Measurements from ENCODE around the gene LRRN2.
A peak's percentile ranks its signal among the peaks of the same experiment; 100 is the strongest.
"Not testable (repeated sequence)": the region's sequence is repeated elsewhere in the genome, so short reads cannot be mapped to it uniquely, and the experiment has no call there.

LRRN2 gene

GRCh38 chr1:204711947-204712701 is 26.6 kb upstream of the LRRN2 start:
- DNase-seq: no peak

GRCh38 chr1:204711103-204711946 is 25.8 kb upstream of the LRRN2 start:
- no peak for DNase-seq

GRCh38 chr1:204709960-204710912 is 24.7 kb upstream of the LRRN2 start:
- no peak for DNase-seq

DNA sequence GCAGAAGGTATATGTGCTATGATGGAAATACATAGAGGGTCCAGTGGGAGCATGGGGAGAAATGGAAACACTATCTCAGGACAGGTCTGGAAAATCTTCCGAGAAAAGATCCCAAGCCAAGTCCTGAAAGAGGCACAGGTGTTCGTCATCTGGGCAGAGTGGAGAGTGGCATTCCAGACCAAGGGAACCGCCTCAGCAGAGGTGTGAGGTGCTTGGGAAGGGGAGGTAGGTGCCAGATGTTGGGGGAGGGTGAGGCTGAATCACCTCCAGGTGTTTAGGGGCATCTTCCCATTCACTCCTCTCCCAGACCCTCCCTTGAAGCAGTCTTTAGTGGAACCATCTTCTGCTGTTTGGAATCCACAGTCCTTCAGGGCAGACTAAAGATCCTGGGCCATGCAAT is 23.5 kb upstream of the LRRN2 start:
- no peak for DNase-seq

- peak; percentile 11 for DNase-seq
Observed at GRCh38 chr1:204706838-204707509, 21.4 kb upstream of the LRRN2 start.

DNA sequence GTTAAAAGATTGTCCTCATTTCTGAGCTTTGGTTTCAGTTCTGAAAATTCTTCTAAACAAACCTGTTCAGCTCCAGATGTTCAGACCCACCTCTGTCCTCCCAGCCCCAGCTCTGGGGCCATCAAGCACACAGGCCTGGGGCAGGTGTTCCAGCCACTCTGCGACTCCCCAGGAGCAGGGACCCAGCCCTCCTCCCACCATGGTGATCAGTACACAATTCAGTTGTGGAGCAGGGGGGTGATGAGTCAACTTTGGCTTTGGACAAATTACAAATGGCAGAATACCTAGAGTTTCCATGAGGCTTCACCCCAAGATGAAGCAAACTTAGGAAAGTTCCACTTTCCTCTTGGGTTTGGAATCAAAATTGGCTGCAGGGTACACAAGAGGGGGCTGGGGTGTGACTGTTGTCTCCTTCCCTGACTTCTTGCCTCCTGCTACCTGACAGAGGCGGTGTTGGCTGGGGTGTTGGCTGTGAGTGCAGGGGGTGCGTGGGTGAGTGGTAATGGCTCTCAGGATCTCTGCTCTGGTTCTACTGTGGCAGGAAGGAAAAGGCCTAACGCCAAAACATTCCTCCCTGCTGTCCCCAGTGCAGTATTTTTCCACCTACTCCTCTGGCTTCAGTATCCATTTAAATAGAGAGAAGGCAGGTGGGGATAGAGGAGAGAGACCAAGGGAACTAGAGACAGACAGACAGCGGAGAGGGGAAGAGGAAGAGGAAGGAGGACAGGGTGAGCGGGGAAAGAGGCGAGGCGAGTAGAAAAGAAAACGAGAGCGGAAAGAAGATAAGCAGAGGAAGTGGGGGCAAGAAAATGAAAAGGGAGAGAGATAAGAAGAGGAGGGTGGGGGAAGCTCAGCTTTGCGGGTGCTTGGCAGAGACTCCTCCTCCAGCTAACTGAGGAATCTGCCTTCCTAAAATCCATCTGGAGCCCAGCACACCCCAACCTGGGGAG is 20.6 kb upstream of the LRRN2 start:
- DNase-seq: no peak

- no peak for DNase-seq
Observed at GRCh38 chr1:204705493-204705811, 19.9 kb upstream of the LRRN2 start.

- DNase-seq: no peak
Observed at GRCh38 chr1:204704794-204705492, 19.4 kb upstream of the LRRN2 start.

DNA sequence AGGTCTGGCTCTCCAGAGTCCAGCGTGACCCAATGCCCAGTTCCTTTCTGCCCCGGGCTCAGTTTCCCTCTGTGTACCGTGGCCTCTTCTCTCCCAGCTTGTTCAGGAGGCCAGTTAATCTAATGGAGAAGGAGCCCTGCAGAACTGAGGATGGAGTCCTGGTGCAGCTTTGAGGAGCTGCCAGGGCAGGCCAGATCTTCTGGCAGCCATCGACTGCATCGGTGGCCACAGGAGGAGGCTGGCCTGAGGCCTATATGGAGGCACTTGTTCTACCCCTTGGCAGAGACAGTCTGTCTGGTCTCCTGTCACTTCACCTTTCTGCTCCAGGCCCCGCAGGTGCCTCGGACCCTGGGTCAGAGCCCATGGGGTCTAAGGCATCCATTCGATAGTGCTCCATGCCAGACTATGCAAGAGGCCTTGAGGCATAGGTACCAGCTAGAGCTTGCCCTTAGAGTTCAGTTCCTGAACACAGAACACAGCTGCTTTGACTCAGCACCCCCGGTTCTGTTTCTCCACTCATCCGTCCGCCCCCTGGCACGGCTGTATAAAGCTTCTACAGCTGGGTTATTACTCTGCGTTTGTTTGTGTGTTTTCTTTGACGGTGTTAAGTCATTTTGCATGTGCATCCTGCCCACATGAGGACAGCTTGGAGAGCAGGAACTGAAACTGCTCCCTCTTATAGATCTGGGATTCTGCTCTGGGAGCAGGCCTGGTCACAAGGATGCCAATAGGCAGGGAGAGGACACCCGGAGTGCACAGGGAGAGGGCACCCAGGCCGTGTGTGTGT is 18.5 kb upstream of the LRRN2 start:
- DNase-seq: no peak

DNA sequence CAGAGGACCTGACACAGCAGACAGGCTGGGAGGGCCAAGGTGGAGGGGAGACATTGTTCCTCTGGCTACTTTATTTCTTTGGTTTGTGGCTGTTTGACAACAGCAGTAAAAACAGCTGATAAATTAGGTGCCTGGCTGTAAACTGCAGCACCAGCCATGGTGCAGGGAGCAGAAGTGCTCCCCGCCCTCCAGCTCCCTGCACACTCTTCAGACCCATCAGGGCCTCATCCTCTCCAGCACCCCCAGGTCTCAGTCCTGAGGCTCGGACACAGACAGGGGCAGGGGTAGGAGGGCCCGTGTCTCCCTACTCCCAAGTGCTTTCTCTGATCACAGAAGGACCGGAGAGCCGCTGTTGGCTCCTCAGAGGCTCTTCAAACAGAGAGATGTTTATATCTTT is 17.7 kb upstream of the LRRN2 start:
- no peak for DNase-seq

DNA sequence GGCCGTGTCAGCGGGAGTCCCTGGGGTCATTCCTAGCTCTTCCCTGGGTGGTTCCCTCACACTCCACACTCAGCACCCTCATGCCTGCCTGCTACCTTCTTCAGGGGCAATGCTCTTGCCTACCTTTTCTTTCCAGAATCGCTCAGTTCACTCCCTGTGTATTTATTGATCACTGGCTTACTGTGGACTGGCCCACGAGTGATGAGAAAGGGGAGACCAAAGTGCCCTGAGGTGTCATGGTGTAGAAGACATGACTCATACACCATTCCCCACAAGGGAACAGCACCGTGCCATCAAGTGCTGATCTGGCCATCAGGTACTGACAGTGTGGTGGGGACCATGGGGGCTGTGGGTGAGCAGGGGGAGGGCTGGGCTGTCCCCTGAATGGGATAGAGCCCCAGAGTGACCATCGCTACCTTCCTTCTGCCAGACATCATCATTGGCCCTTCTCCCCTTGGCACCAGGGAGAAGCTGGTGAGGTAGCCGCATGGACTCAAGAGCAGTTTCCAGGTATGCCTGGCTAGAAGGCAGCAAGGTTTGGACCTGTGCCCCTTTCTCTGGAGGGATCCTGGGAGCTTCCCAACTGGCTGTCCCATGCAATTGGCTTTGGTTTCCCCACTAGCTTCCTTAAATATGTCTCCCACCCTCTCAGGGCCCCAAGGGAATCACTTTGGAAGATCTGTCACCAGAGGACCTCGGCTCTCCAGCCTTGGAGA is 17.2 kb upstream of the LRRN2 start:
- no peak for DNase-seq

- DNase-seq: no peak
Observed at GRCh38 chr1:204701229-204701628, 15.7 kb upstream of the LRRN2 start.

DNA sequence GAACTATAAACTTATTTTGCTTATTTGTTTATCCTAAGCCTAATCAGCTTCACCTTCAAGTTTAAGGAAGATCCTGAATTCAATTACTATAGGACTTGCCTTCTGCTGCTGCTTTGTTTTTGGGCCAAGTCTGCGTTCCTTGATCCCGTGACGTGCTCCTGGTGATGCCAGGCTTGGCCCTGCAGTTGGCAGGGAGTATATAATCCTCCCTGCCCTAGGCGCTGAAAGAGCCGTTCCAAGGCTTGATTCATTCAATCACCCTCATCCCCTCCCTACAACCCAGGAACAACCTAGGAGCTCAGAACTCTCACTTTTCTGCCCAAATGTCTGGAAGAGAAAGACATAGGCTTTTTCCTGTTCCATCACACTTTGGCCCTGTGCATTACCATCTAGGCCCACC is 12.4 kb upstream of the LRRN2 start:
- DNase-seq: no peak

- DNase-seq: no peak
Observed at GRCh38 chr1:204696606-204697005, 11.1 kb upstream of the LRRN2 start.

GRCh38 chr1:204695692-204696091 is 10.2 kb upstream of the LRRN2 start:
- DNase-seq: no peak

DNA sequence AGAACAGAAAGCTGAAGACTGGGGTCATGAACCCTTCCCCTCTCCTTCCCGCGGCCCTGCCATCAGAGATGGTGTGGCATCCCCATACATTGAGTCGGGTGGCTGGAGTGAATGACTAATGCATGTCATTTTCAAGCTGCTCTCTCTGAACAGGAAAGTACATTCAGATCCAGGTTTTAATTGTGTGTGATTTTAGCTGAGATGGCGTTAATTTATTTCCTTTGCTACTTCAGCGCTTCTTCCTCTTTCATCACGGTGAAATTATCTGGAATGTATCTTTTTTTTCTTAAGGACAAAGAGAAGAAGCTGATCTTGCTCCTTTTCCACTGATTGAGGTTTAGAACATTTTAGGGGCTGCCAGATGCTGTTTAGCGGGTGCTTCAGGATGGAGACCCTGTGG is 8.6 kb upstream of the LRRN2 start:
- no peak for DNase-seq

DNA sequence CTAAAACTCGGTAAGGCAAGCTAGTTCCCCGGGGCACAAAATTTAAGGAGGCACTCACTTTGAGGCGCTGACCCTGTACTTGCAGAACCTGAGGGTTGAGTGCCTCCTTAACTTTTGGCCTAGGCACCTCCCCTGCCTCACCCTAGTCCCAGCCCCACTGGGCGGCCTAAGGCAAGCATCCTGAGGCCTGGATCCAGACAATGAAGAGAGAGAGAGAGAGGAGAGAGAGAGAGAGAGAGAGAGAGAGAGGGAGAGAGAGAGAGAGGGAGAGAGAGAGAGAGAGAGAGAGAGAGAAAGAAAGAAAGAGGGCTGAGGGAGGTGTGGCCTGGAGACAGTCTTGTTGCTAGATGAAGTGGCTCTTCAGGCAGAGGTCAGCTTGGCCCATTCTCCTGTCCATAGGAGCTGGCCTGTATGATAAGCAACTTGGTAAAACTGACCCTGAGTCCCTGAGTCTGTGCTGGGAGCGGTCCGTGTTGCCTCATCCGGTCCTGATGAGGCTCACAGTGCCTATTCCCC is 7.4 kb upstream of the LRRN2 start:
- DNase-seq: no peak

GRCh38 chr1:204692325-204692840 is 6.8 kb upstream of the LRRN2 start:
- DNase-seq: no peak

DNA sequence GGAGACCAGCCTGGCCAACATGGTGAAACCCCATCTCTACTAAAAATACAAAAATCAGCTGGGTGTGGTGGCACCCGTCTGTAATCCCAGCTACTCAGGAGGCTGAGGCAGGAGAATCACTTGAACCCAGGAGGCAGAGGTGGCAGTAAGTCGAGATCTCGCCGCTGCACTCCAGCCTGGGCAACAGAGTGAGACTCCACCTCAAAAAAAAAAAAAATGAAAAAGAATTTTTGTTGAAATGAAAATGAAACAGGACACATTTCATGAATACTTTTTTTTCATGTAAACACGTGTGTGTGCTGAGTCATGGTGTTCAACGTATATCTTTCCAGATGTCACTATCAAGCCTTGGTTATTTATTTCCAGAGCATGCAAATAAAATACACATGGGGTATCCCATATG is 5.8 kb upstream of the LRRN2 start:
- not testable (repeated sequence) for DNase-seq
